ENCODE measurements around the gene IL31.

DNA sequence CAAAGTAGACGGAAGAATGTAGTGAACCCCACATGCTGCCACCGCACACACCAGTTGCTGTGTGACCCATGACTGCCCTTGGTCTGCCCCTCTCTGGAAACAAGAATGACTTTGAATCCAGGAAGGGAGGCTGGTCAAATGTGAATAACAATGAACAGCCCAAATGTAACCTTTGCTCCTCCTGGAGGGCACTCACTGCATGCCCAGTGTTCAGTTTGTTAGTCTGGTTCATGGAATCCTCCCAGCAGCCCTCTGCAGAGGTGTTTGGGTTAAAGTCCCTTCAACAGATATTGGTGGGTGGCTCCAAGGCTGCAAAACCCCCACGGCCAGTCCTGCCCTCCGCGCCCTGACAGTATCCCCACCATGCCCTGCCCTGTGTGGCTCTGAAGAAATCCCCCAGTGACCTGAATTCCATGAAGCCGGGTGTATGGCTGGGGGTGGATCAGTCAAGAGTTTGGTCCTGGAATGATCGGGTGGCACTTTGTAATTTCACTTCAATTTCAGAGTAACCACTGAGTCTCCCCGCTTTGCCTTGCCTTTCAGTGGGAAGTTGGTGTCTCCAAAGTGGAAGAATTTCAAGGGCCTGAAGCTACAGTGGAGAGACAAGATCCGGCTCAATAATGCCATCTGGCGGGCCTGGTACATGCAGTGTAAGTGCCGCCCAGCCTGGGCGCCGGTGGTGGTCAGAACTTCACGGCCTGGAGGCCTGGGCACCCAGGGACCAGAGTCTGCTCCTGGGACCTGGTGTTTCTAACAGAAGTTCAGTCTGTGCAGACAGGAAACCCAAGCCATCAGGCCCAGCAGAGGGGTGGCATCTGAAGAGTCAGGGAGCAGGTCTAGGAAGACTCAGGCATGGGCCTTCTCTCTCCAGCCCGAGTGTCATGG is 47.1 kb downstream of the IL31 start:
- TF ChIP-seq, protein P1, sequence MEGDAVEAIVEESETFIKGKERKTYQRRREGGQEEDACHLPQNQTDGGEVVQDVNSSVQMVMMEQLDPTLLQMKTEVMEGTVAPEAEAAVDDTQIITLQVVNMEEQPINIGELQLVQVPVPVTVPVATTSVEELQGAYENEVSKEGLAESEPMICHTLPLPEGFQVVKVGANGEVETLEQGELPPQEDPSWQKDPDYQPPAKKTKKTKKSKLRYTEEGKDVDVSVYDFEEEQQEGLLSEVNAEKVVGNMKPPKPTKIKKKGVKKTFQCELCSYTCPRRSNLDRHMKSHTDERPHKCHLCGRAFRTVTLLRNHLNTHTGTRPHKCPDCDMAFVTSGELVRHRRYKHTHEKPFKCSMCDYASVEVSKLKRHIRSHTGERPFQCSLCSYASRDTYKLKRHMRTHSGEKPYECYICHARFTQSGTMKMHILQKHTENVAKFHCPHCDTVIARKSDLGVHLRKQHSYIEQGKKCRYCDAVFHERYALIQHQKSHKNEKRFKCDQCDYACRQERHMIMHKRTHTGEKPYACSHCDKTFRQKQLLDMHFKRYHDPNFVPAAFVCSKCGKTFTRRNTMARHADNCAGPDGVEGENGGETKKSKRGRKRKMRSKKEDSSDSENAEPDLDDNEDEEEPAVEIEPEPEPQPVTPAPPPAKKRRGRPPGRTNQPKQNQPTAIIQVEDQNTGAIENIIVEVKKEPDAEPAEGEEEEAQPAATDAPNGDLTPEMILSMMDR (IDR thresholded peaks at IDR 0.05), result no peak
- TF ChIP-seq POLR2A (IDR thresholded peaks at IDR 0.05), result no peak

Measured in testis (tissue), 2 donors.